ENCODE measurements around the gene LINGO1. TPM values are rescaled to one million over a fixed set of nuclear protein-coding genes. Genes with fewer than 3 reads are reported as not detected.

The LINGO1 gene
- polyA plus RNA-seq, 1 of the 3 experiments (the other 2 are of a cell fraction), result 0.56 TPM

DNA sequence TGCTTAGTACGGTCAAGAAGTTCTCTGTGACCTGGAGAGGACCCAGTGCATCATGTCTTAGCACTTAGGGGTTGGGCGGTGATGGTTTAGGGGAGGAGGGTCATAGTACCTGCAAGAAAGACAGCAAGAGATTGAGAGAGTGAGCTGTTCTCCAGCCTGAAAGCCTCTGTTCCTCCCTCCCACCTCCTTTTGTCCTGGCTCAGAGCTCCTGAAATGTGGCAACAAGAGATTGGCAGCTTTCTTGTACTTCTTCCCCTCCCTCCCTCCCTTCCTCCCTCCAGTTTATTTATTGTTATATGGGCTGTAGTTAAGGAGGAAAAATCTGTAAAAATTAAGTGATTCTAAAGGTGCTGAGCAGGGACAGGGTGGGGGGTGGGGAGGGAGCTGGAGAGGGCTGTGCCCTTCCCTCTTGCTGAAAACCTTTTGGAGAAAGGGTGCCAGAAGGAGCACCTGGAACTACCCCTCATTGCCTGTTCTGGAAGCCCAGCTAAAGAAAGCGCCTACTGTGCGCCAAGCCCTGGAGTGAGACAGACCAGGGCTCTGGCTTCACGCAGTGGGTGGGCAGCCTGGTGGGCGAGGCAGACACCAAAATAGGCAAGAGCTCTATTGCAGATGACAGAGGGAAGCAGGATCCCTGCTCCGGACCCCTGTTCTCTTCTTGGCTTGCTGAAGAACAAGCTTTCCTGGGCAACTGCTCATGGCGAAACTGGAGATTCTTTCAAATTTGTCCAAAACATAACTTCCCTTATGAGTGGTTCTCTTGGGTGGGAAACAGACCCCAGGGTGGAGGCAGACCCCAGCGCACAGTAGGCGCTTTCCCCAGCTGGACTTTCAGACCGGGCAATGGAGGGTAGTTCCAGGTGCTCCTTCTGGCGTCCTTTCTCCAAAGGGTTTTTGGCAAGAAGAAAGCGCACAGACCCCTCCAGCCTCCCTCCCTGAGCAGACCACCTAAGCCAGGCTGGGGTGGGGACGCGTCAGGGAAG lies 35.6 kb downstream of the LINGO1 start:
- POLR2A ChIA-PET, result no interaction called here
- Histone ChIP-seq H3K9me3 (no peaks in the 10 kb centered on the region), H3K9ac (no peak overlapping the region), H3F3A (replicated peaks; ENCODE audit: insufficient read depth) (no peaks in the 10 kb centered on the region), H3K4me3 (ENCODE audit: low read depth in 2 of 2, low read length in 1 of 2) (no peak overlapping the region), H3K4me1 (ENCODE audit: control insufficient read depth in 1 of 2, insufficient read depth in 2 of 2, low read depth in 1 of 2, low read length in 1 of 2) (peaks cover 0 to 41% of the 10 kb centered on the region in 2 experiments; a peak in 2 of 4 replicates), H3K36me3 (replicated peaks in 1 of 2; ENCODE audit: control insufficient read depth in 1 of 2, insufficient read depth in 2 of 2, low read length in 1 of 2) (no peaks in the 10 kb centered on the region), H3K27ac (ENCODE audit: low read depth in 2 of 2, low read length in 1 of 2) (peak overlapping the region in 1 of 2 experiments; percentile 68; a peak in 1 of 4 replicates), H4K20me1 (ENCODE audit: insufficient read depth) (no peaks in the 10 kb centered on the region), H2AFZ (ENCODE audit: low read depth) (no peak overlapping the region), H3K27me3 (ENCODE audit: insufficient read depth) (no peaks in the 10 kb centered on the region), H3K9me2 (no peaks in the 10 kb centered on the region), H3K4me2 (no peak overlapping the region), H3K79me2 (ENCODE audit: insufficient read depth) (no peaks in the 10 kb centered on the region)
- DNase-seq, result no peak
- 81% methylated on average over 11 of the region's 15 CpGs for WGBS (ENCODE audit: low lambda C conversion rate)
- CTCF ChIA-PET, result interaction anchor here (1.3 to 3.5 kb wide), 3 partner anchors 35 to 54 kb away, joined by 4 to 20 read pairs (median 4); no protein-coding TSS in a partner anchor
- TF ChIP-seq RXRA (IDR thresholded peaks at IDR 0.05; ENCODE audit: borderline replicate concordance, low read depth) (no peak), SMC3 (IDR thresholded peaks at IDR 0.05; ENCODE audit: low read depth, low read length) (no peak), EZH2phosphoT487 (IDR thresholded peaks at IDR 0.05; ENCODE audit: borderline replicate concordance, low read depth) (no peak), ZBTB33 (IDR thresholded peaks at IDR 0.05; ENCODE audit: borderline replicate concordance, low read depth) (no peak), YY1 (IDR thresholded peaks at IDR 0.05; ENCODE audit: low read depth) (no peak), JUND (IDR thresholded peaks at IDR 0.05) (no peak), CHD2 (IDR thresholded peaks at IDR 0.05; ENCODE audit: low read length, partially characterized antibody) (no peak)
- TF ChIP-seq, protein P1, sequence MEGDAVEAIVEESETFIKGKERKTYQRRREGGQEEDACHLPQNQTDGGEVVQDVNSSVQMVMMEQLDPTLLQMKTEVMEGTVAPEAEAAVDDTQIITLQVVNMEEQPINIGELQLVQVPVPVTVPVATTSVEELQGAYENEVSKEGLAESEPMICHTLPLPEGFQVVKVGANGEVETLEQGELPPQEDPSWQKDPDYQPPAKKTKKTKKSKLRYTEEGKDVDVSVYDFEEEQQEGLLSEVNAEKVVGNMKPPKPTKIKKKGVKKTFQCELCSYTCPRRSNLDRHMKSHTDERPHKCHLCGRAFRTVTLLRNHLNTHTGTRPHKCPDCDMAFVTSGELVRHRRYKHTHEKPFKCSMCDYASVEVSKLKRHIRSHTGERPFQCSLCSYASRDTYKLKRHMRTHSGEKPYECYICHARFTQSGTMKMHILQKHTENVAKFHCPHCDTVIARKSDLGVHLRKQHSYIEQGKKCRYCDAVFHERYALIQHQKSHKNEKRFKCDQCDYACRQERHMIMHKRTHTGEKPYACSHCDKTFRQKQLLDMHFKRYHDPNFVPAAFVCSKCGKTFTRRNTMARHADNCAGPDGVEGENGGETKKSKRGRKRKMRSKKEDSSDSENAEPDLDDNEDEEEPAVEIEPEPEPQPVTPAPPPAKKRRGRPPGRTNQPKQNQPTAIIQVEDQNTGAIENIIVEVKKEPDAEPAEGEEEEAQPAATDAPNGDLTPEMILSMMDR (IDR thresholded peaks at IDR 0.05), result no peak
- TF ChIP-seq, protein P2, sequence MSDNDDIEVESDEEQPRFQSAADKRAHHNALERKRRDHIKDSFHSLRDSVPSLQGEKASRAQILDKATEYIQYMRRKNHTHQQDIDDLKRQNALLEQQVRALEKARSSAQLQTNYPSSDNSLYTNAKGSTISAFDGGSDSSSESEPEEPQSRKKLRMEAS (IDR thresholded peaks at IDR 0.05; ENCODE audit: low read depth), result no peak
- TF ChIP-seq, protein P3, sequence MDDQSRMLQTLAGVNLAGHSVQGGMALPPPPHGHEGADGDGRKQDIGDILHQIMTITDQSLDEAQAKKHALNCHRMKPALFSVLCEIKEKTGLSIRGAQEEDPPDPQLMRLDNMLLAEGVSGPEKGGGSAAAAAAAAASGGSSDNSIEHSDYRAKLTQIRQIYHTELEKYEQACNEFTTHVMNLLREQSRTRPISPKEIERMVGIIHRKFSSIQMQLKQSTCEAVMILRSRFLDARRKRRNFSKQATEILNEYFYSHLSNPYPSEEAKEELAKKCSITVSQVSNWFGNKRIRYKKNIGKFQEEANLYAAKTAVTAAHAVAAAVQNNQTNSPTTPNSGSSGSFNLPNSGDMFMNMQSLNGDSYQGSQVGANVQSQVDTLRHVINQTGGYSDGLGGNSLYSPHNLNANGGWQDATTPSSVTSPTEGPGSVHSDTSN (IDR thresholded peaks at IDR 0.05), result no peak

Measured in SK-N-SH (cell line).